Mammary epithelial cell (primary cell): ENCODE data around the gene TTC7B.

Experiments used
- EZH2 ChIP-seq: IDR thresholded peaks from 2 replicates; pipeline ENCODE4 v1.6.1; 2012; ENCODE audit warnings: low read length, inconsistent platforms, borderline replicate concordance
- TF ChIP-seq, protein P1 (sequence below), 2 donors: IDR thresholded peaks in 1 of 2; conservative IDR thresholded peaks in 1 of 2; 2 replicates each; pipeline ENCODE4 v1.5.1; 2011 to 2012; ENCODE audit warnings: inconsistent platforms in 2 of 2, low read length in 2 of 2, mild to moderate bottlenecking in 2 of 2, control low read depth in 1 of 2, low read depth in 1 of 2; ENCODE audit not compliant: insufficient read depth in 1 of 2; ENCODE audit errors: extremely low read depth in 1 of 2

GRCh38 chr14:90558983-90559590 lies 257.1 kb downstream of the TTC7B start:
- TF ChIP-seq, protein P1, sequence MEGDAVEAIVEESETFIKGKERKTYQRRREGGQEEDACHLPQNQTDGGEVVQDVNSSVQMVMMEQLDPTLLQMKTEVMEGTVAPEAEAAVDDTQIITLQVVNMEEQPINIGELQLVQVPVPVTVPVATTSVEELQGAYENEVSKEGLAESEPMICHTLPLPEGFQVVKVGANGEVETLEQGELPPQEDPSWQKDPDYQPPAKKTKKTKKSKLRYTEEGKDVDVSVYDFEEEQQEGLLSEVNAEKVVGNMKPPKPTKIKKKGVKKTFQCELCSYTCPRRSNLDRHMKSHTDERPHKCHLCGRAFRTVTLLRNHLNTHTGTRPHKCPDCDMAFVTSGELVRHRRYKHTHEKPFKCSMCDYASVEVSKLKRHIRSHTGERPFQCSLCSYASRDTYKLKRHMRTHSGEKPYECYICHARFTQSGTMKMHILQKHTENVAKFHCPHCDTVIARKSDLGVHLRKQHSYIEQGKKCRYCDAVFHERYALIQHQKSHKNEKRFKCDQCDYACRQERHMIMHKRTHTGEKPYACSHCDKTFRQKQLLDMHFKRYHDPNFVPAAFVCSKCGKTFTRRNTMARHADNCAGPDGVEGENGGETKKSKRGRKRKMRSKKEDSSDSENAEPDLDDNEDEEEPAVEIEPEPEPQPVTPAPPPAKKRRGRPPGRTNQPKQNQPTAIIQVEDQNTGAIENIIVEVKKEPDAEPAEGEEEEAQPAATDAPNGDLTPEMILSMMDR (conservative IDR thresholded peaks at IDR 0.05 in 1 of 2, IDR thresholded peaks at IDR 0.05 in 1 of 2; ENCODE audit: extremely low read depth in 1 of 2, insufficient read depth in 1 of 2, low read depth in 1 of 2, low read length in 2 of 2), result no peak
- TF ChIP-seq EZH2, result no peak
